NCI-H1105 treated with DMSO at 0.1 percent for 48 hours (cell line): ENCODE measurements around the gene SLC15A5.

Experiments
- DNase-seq: peaks from one replicate; lab custom pipeline; 2025; lab: John Stamatoyannopoulos, UW

Gene SLC15A5

DNA sequence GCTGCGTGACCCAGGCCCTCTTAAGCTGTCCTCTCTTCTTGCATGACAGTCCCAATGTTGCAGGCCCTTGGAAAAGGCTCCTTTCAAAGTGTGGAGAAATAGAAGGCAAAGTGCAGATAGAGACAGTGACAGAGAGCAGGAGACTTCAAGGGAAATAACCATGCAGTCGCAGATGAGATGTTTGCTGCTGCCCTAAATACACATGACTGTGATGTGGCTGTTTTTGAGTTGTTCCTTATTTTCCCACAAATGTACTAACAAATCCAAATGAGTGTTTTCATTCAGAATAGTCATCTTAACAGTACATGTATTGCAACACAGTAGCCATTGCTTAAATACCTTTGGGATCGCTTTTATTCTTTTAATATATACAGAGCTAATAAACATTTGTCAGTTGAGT lies 101.6 kb downstream of the SLC15A5 start:
- no peak for DNase-seq

DNA sequence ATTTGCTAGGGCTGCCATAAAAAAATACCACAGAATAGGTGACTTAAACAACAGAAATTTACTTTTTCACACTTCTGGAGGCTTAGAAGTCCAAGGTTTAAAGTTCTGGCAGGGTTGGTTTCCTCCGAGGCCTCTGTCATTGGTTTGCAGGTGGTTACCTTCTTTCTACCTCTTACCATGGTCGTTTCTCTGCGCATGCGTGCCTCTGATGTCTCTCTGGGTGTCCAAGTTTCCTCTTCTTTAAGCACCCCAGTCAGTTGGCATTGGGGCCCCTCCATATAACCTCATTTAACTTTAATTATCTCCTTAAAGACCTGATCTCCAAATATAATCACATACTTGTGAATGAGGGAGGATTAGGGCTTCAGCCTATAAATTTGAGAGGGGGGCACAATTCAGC lies 103.2 kb downstream of the SLC15A5 start:
- DNase-seq: no peak

DNA sequence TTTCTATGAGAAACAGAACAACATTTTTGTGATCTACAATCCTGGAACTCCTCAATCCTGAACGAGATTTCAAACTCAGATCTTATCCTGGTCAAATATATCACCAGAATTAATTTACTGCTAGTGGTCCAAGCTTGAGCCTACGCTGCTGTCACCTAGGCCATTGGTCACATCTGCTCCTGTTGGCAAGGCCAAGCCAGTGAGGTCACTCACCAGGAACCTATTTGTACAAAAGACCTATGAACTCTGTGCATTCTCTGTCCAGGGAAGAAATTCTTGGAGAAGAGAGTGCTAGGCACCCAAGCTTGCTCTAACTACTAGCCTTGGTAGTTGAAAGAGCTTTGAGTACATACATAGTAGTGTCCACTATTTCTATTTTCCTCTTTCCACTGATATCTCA lies 106.1 kb downstream of the SLC15A5 start:
- no peak for DNase-seq

DNA sequence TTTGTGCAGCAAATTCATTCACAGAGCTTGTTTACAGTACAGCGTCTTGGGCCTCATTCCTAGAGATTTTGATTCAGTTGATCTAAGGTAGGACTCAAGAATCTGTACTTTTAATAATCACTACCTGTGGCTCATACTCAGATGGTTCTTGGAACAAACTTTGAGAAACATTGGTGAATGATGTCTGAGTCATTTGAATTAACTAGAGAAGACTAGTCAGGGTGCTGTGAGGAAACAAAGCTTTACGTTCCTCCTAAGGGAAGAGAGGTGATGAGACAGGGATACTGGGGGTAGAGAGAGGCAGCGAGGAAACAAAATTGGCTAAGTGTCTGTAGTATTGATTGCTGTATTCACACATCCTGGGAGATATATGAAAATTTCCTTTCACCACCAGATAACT lies 109.4 kb downstream of the SLC15A5 start:
- DNase-seq: no peak

DNA sequence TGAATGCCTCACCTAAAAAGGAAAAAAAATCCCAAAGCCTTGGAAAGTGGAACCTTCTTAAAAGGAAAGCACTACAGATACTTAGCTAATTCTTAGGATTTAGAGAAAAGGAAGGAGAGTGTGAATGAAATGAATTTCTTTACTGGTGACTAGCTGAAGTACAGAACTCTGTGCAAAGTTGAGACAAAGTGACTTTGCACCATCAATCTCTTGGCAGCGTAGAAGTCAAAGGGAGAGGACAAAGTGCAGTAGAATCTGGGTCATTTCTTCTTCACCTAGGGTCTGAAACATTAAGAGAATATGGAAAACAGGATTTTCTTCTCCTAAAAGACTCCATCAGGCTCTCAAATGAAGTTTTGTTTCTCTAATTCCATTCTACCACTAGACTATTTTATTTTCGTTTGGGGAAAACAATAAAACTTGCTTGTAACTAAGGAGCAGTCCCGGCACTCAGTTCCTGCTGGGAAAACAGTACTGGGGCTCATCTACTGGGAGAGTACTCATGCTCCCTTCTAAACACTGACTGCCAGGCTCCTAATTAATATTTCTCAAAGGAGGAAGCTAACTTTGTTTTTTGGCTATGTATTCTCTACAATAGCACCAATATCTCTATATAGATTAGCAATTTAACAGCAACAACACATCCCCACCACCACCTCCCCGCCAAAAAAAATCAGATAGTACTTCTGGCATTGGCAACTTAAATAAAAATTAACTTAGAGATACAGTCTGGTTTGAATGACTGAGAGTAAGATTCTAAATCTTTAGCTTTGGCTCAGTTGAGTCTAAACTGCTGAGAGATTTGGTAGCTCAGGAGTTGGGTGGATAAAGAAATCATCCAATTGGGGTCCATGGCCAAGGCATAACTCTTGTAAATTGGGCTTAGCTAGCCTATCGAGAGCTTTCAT lies 110.7 kb downstream of the SLC15A5 start:
- DNase-seq: no peak

DNA sequence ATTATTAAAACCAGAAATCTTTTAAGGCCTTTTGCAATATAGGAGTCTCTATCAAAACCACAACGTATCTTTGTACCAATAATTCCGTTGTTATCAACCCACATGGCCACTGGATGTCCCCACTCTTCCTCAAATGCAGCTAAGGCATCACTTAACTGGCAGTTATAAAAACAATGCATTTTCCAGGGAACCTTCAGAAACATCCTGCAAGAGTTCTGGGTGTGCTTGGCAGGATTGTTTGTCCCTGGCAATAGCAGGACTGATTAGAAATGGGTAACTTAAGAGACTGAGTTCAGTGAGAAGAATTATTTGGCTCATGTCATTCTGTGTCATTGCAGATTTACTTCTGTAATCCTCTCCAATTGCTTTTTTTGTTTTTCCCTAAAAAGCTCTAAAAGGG lies 112.0 kb downstream of the SLC15A5 start:
- DNase-seq: peak; percentile 80

DNA sequence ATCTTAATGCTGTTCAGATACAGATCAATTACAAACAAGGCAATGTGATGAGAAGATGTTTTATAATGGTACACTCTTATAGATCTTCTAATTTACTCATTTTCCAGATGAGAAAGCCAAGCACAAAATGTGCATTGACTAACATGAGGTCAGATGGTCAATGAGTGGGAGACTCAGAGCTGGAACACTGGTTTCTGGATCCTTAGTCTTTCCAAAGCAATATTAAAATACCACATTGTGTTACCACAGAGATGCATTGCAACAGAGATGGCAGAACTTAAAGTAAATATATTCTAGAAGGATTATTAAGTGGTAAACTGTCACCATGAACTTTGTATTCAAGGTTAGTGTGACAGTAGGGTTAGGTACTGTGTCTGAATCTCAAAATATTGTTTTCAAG lies 113.6 kb downstream of the SLC15A5 start:
- no peak for DNase-seq

DNA sequence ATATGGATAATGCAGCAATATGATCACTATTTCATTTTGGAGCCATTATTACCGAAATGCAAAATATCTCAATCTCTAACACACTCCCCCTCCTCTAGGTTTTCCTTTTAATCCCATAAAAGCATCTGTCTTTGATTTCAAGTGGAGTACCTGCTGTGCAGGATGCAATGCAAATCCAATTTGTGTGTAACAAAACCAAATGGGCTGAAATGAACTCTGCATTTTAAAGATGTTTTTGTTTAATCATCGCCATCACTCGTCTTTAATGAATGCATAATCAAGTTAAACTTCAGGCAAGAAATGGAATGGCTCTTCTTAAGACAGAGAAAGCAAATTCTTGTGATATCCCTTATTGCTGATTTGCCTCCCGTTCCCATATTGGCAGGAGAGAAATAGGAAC lies 114.3 kb downstream of the SLC15A5 start:
- DNase-seq: no peak

DNA sequence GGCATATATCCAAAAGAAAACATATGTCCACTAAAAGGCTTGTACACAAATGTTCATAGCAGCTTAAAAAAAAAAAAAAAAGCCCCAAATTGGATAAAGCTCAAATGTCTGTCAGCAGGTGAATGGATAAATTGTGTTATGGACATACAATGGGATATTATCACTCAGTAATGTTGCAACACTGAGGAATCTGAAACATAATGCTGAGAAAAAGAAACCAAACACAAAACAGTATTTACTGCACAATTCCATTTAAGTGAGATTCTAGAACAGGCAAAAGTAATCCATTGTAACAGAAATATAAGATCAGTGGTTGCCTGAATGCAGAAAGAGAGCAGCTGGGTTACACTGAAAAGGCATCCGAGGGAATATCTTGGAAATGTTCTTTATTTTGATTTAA lies 117.9 kb downstream of the SLC15A5 start:
- DNase-seq: no peak

DNA sequence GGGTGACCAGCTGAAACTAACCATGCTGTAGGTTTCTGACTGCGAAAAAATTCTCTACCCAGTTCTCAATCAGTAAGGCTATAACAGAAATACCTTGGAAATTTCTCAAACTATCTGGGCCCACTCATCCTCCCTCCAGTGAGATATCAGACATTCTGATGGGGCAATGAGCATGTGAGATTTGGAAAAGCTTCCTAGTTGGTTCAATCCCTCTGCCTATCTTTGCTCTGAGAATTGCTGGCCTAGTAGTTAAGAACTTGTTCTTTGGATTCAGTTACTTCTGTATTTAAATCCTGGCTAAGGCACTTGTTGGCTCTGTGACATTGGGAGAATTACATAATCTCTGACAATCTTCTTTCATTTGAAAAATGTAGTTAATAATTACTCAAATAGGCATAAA lies 119.4 kb downstream of the SLC15A5 start:
- DNase-seq: no peak

DNA sequence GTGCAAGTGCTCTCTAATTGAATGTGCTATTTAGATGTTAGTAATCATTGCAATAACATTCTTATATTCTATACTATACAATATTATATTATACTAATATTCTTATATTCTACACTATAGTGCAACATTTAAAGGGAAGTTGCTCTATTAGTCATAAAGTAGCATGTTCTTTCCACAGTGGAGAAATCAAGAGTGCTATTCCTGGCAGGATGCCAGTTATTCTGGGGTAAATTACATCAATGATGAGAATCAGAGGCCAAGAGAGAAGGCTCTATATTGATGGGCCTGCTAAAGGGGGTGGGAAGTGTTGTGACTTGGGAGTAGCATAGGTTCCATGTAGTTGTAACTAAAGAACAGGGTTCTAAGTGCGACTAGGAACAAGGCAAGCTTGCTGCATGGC lies 121.5 kb downstream of the SLC15A5 start:
- peak; percentile 26 for DNase-seq

DNA sequence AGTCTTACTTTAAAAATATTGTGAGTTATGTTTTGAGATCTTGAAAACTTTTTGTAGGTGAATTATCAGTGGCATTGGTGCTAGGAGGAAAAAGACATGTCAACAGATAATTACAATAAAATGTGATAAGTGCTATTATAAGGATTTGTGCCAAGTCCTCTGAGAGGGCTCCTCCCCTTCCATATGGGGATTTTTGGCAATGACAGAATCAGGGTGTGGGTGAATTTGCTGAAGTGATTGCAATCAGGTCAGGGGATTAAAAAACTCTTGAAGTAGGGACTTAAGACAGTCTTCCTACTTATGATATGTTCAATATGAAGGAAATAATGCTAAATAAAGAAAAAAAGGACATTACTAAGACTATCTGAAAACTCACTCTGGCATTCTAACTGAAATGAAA lies 122.5 kb downstream of the SLC15A5 start:
- peak; percentile 20 for DNase-seq

DNA sequence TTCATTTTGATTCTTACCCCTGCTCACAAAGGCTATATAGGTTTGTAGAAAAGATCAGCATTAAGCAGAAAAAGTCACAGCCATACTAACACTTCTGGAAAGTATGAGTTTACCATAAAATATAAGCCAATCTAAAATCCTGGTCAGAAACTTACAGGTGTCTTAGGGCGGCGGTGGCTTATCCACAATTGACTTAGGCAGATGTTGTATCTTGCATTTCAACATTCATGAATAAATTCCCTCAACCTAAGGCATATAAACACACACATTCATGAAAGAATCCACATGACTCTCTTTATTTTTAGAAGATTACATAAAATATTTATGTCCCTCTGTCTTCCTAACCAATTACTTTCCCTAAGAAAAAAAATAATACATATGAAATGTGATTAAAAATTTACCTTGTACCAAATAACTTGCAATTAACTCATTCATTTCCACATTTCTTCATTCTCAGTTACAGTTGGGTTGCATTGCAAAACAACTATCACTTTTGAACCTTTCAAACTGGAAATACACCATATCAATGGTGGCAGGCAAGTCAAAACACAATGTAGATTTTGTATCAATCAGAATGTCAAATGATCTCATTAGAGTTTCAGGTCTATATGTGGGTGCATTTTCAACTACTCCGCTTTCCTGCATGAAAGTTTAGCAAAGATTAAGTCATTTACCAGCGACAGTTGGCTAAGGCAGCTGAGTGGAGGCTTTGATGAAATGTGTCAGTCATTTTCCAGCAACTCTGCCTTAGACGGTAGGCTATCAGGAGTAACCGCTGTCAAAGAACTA lies 124.4 kb downstream of the SLC15A5 start:
- DNase-seq: no peak

DNA sequence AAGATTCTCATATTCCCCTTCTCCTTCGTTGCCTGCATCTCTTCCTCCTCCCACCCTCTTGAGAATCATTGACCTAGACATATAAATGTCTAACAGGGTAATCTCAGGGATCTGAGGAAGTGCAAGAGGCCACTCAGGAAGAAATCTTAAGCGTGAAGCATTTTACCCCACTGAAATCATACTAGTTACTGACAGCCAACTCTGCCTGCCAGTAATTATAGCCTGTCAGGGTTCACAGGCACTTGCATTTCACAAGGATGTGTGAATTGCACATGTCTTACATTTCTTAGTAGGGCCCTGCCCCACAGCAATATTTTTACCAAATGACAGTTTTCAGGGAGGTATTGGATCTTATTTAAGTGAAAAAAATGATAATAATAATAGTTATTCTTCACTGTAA lies 127.2 kb downstream of the SLC15A5 start:
- DNase-seq: no peak

DNA sequence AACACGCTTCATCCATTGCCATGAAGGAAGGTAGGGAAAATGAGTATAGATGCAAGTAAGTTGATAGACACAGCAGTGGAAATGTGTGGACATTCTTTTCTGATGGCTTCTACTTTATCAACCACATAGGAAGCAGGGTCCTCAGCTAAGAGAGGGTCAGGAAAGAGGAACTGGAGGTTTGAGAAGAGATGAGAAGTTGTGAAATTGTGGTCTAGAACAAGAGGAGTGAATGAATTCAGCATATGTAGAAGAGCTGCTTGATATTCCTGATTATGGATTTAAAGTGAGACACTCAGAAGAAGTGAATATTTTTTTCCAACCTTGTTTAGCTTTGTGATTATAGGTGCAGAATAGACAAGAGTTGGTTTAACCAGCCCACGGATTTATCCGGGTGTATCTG lies 128.5 kb downstream of the SLC15A5 start:
- DNase-seq: no peak
